GM10847 (cell line): ENCODE results near the gene GNG7.

Source experiments
- POLR2A ChIP-seq: IDR thresholded peaks from 2 replicates; pipeline ENCODE4 v1.6.1; 2011; ENCODE audit not compliant: insufficient read length; ENCODE audit errors: extremely low read depth

GNG7 gene

GRCh38 chr19:2481466-2481865 is 221.0 kb downstream of the GNG7 start:
- no peak for TF ChIP-seq POLR2A

- TF ChIP-seq POLR2A = no peak
Observed at GRCh38 chr19:2479556-2480194, 222.8 kb downstream of the GNG7 start.

- peak; percentile 45 for TF ChIP-seq POLR2A
Observed at GRCh38 chr19:2478756-2479555, 223.5 kb downstream of the GNG7 start.

GRCh38 chr19:2478278-2478755 is 224.2 kb downstream of the GNG7 start:
- TF ChIP-seq POLR2A = no peak

- no peak for TF ChIP-seq POLR2A
Observed at GRCh38 chr19:2477732-2478191, 224.7 kb downstream of the GNG7 start.

- TF ChIP-seq POLR2A = no peak
Observed at GRCh38 chr19:2477141-2477710, 225.3 kb downstream of the GNG7 start.

GRCh38 chr19:2476451-2477140 is 225.9 kb downstream of the GNG7 start:
- no peak for TF ChIP-seq POLR2A

- peak; percentile 100 for TF ChIP-seq POLR2A
Observed at GRCh38 chr19:2475702-2476450, 226.6 kb downstream of the GNG7 start, which contains the start of gene GADD45B. TSS of gene GADD45B (plus strand) at chr19:2476127. CDS start at chr19:2476359, 232 bp downstream.

- no peak for TF ChIP-seq POLR2A
Observed at GRCh38 chr19:2475018-2475701, 227.3 kb downstream of the GNG7 start.

GRCh38 chr19:2474232-2475017 is 228.1 kb downstream of the GNG7 start:
- no peak for TF ChIP-seq POLR2A

- no peak for TF ChIP-seq POLR2A
Observed at GRCh38 chr19:2469102-2469914, 233.2 kb downstream of the GNG7 start.

GRCh38 chr19:2468596-2468995 is 233.9 kb downstream of the GNG7 start:
- no peak for TF ChIP-seq POLR2A
